HL-60 (cell line): Measurements from ENCODE around the gene JPH3.

Experiments used
- DNase-seq, 2 experiments: peaks; one replicate each; pipeline ENCODE4 v3.0.0-alpha.2; 2010 to 2020; ENCODE audit warnings: low read depth in 1 of 2, low spot score in 1 of 2
- H3K27ac ChIP-seq: fragments of 250-450 bp; sonication (Bioruptor Pico); replicated peaks from 2 replicates; pipeline ENCODE4 v1.5.1; 2020; ENCODE audit warnings: mild to moderate bottlenecking, moderate library complexity
- H3K27me3 ChIP-seq: fragments of 250-450 bp; sonication (Bioruptor Pico); 2 replicates; pipeline ENCODE4 v1.5.1; 2021; ENCODE audit warnings: mild to moderate bottlenecking, moderate library complexity; ENCODE audit not compliant: insufficient read depth, poor library complexity, severe bottlenecking
- H3K4me3 ChIP-seq: replicated peaks from 2 replicates; pipeline ENCODE4 v1.5.1; 2011; ENCODE audit warnings: mild to moderate bottlenecking, control low read depth, low read length; ENCODE audit not compliant: insufficient read depth
- CTCF ChIP-seq: IDR thresholded peaks from one replicate; pipeline ENCODE4 v1.5.1; 2011; ENCODE audit warnings: low read length, control low read depth, inconsistent platforms; ENCODE audit not compliant: insufficient read depth
- GABPA ChIP-seq: IDR thresholded peaks from 2 replicates; pipeline ENCODE4 v1.6.1; 2012; ENCODE audit warnings: low read depth
- POLR2AphosphoS5 ChIP-seq: IDR thresholded peaks from 2 replicates; pipeline ENCODE4 v1.6.1; 2012; ENCODE audit warnings: low read depth
- REST ChIP-seq: IDR thresholded peaks from 2 replicates; pipeline ENCODE4 v1.6.1; 2012; ENCODE audit warnings: low read depth; ENCODE audit not compliant: insufficient replicate concordance
- SPI1 ChIP-seq: IDR thresholded peaks from 2 replicates; pipeline ENCODE4 v1.6.1; 2012; ENCODE audit warnings: low read depth, mild to moderate bottlenecking, borderline replicate concordance

JPH3 gene

GRCh38 chr16:87671221-87671620 lies 68.9 kb downstream of the JPH3 start:
- H3K27ac ChIP-seq = no peak overlapping the region
- no peaks in the 10 kb centered on the region for H3K27me3 ChIP-seq
- H3K4me3 ChIP-seq = no peak overlapping the region
- TF ChIP-seq REST = no peak
- no peak for TF ChIP-seq CTCF
- no peak for TF ChIP-seq SPI1
- no peak for TF ChIP-seq POLR2AphosphoS5
- no peak for TF ChIP-seq GABPA
- DNase-seq = no peak

- no peak for DNase-seq
- no peak for TF ChIP-seq POLR2AphosphoS5
- no peak for TF ChIP-seq GABPA
- TF ChIP-seq REST = no peak
- H3K27ac ChIP-seq = no peak overlapping the region
- H3K27me3 ChIP-seq = no peaks in the 10 kb centered on the region
- no peak overlapping the region for H3K4me3 ChIP-seq
These were observed 69.5 kb downstream of the JPH3 start for GRCh38 chr16:87671715-87672270.

GRCh38 chr16:87674419-87674818 lies 72.1 kb downstream of the JPH3 start:
- Histone ChIP-seq H3K4me3 (no peak overlapping the region), H3K27ac (no peak overlapping the region), H3K27me3 (no peaks in the 10 kb centered on the region)
- TF ChIP-seq REST (no peak), POLR2AphosphoS5 (no peak), CTCF (no peak), SPI1 (no peak), GABPA (no peak)
- no peak for DNase-seq

- no peak for TF ChIP-seq SPI1
- TF ChIP-seq REST = no peak
- no peak for TF ChIP-seq POLR2AphosphoS5
- TF ChIP-seq CTCF = no peak
- no peak for TF ChIP-seq GABPA
- no peak overlapping the region for H3K4me3 ChIP-seq
- H3K27ac ChIP-seq = no peak overlapping the region
- no peak for DNase-seq
- H3K27me3 ChIP-seq = no peaks in the 10 kb centered on the region
These were observed 72.9 kb downstream of the JPH3 start for GRCh38 chr16:87675111-87675719.
